Glutamatergic neuron (in vitro differentiated cells): ENCODE data around the gene CLK2. TPM values are rescaled to one million over a fixed set of nuclear protein-coding genes. Genes with fewer than 3 reads are reported as not detected.

ENCODE experiments used
- DNase-seq: peaks from one replicate; pipeline ENCODE4 v3.0.0; 2022
- H3K27ac Mint-ChIP-seq: one replicate; pipeline ENCODE4 v1.8.0; 2020; ENCODE audit warnings: mild to moderate bottlenecking, mixed read lengths, inconsistent platforms; ENCODE audit not compliant: unreplicated experiment
- H3K27me3 Mint-ChIP-seq: one replicate; pipeline ENCODE4 v1.8.0; 2020; ENCODE audit warnings: mild to moderate bottlenecking, moderate library complexity, mixed read lengths, inconsistent platforms; ENCODE audit not compliant: unreplicated experiment
- H3K36me3 Mint-ChIP-seq: one replicate; pipeline ENCODE4 v1.8.0; 2020; ENCODE audit warnings: mild to moderate bottlenecking, mixed read lengths, inconsistent platforms; ENCODE audit not compliant: unreplicated experiment
- H3K4me1 Mint-ChIP-seq: one replicate; pipeline ENCODE4 v1.8.0; 2020; ENCODE audit warnings: mild to moderate bottlenecking, low read depth, mixed read lengths, inconsistent platforms; ENCODE audit not compliant: unreplicated experiment
- H3K4me3 Mint-ChIP-seq: one replicate; pipeline ENCODE4 v1.8.0; 2020; ENCODE audit warnings: mild to moderate bottlenecking, mixed read lengths, inconsistent platforms; ENCODE audit not compliant: unreplicated experiment
- H3K9me3 Mint-ChIP-seq: one replicate; pipeline ENCODE4 v1.8.0; 2020; ENCODE audit warnings: mild to moderate bottlenecking, moderate library complexity, mixed read lengths, inconsistent platforms; ENCODE audit not compliant: unreplicated experiment
- total RNA-seq: library from RNA; stranded (reverse); fragmentation: NEBNext Ultra II Directional; extraction: Animal tissue kit (Norgen Biotek cat#: 25700); gene quantifications from one replicate; pipeline ENCODE4 v1.2.1, GENCODE V29; 2021; ENCODE audit not compliant: unreplicated experiment
- TF ChIP-seq, protein P1 (sequence below): fragments of 200-600 bp; sonication (generic); IDR thresholded peaks from one replicate; pipeline ENCODE4 v1.5.0; 2021; ENCODE audit not compliant: partially characterized antibody, unreplicated experiment

Gene CLK2
- total RNA-seq, 1 donor from 2014 or later: 74.8 TPM

DNA sequence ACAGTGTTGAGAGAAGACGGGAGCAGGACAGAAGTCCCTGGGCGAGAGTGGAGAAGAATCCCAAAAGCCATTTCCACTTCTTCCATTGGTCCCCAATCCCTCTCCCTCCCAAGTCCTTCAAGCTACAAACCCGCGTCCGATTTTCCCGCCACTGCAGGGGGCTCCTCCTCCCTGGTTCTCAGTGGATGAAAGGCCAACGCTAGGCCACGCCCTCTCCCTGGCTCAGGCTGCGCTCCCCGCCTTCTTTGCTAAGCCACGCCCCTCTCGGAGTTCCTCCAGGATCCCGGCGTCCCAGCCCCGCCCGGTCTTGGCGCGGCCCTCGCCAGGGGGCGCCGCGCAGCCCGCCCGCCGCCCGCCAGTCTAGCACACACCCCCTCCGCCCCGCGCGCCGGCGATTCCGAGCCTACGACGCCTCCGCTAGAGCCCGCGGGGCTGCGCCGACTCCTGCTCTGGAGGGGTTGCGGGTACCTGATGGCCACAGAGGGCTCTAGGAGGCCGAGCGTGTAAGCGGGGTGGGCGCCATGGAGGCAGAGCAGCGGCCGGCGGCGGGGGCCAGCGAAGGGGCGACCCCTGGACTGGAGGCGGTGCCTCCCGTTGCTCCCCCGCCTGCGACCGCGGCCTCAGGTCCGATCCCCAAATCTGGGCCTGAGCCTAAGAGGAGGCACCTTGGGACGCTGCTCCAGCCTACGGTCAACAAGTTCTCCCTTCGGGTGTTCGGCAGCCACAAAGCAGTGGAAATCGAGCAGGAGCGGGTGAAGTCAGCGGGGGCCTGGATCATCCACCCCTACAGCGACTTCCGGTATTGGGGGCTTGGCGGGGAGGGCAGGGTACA is 4.0 kb upstream of the CLK2 start, which contains the start of gene HCN3:
TSS of gene HCN3 (plus strand) at position 394 of the 832 bp plus-strand sequence. CDS start at position 522, 128 bp downstream.
- Mint-ChIP-seq H3K9me3 (peaks cover 14% of the 10 kb centered on the region), H3K27ac (peak within 1 kb of the TSS; percentile 48), H3K27me3 (peaks cover 8% of the 10 kb centered on the region), H3K4me3 (peak within 1 kb of the TSS; percentile 81), H3K4me1 (peaks cover 19% of the 10 kb centered on the region), H3K36me3 (no peaks in the 10 kb centered on the region)
- peak; percentile 100 for DNase-seq
- TF ChIP-seq, protein P1, sequence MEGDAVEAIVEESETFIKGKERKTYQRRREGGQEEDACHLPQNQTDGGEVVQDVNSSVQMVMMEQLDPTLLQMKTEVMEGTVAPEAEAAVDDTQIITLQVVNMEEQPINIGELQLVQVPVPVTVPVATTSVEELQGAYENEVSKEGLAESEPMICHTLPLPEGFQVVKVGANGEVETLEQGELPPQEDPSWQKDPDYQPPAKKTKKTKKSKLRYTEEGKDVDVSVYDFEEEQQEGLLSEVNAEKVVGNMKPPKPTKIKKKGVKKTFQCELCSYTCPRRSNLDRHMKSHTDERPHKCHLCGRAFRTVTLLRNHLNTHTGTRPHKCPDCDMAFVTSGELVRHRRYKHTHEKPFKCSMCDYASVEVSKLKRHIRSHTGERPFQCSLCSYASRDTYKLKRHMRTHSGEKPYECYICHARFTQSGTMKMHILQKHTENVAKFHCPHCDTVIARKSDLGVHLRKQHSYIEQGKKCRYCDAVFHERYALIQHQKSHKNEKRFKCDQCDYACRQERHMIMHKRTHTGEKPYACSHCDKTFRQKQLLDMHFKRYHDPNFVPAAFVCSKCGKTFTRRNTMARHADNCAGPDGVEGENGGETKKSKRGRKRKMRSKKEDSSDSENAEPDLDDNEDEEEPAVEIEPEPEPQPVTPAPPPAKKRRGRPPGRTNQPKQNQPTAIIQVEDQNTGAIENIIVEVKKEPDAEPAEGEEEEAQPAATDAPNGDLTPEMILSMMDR: peak; percentile 73

DNA sequence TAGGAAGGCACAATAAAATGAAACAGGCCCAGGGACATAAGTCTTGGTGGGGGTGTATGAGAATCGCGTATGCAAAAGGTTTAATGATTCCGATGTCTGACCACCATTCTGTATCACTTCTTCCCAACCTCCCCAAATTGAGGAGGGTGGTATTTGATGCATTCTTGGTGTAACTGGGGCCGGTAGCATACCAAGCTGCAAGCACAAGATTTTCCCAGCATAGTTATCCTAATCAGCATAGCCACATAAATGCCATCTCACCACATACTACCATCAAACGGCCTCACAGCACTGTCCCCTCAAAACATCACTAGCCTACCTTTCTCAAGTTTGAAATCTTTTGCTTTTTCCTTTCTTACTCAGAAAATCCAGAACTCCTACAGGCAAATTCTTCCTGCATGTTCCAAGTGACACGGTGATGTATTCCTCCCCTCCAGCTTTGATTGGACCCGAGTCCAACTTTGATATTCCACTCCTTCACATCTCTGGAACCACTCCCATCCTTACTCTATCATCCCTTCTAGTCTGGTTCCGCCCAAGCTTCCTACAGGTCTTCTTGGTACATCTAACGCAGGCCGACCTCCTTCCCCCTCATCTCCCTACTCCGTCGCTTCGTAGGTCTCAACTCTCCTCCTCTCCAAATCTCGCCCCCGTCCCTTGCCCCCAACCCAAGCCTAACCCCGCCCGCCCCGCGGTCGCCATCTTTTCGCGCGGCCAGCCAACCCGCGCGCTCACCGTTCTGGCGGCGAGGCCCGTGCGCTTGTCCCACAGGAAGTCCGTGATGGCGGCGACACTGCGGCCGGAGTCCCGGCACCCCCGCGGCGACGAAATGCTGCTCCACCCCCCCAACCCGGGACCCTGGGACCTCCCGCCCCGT is 600 bp downstream of the CLK2 start:
- H3K9me3 Mint-ChIP-seq: peaks cover 15% of the 10 kb centered on the region
- H3K27me3 Mint-ChIP-seq: peaks cover 8% of the 10 kb centered on the region
- H3K27ac Mint-ChIP-seq: peak overlapping the region; percentile 93
- H3K4me1 Mint-ChIP-seq: peaks cover 11% of the 10 kb centered on the region
- no peaks in the 10 kb centered on the region for H3K36me3 Mint-ChIP-seq
- peak overlapping the region; percentile 100 for H3K4me3 Mint-ChIP-seq
- no peak for DNase-seq
- TF ChIP-seq, protein P1: no peak

DNA sequence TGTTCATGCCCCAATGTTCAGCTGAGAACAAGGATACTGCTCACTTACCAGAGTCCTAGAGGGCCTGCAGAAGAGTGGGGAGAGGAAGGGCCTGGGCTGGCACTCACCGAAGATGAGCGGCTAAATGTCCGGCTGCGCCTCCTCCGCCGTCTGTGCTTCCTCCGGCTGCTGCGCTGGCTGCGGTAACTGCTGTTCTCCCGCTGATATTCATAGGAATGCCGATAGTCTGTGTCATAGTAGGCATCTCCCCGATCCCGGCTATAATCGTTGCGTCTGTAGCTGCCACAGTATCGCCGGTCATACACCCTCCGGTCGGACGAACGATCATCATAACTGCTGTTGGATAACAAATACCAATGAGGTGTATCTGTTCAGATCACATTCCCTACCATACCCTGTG is 3.9 kb downstream of the CLK2 start:
- no peaks in the 10 kb centered on the region for H3K36me3 Mint-ChIP-seq
- H3K27me3 Mint-ChIP-seq: peaks cover 8% of the 10 kb centered on the region
- peak overlapping the region; percentile 34 for H3K27ac Mint-ChIP-seq
- peaks cover 11% of the 10 kb centered on the region for H3K4me1 Mint-ChIP-seq
- no peak for DNase-seq
- TF ChIP-seq, protein P1: no peak
- no peak overlapping the region for H3K4me3 Mint-ChIP-seq
- H3K9me3 Mint-ChIP-seq: peaks cover 9% of the 10 kb centered on the region

DNA sequence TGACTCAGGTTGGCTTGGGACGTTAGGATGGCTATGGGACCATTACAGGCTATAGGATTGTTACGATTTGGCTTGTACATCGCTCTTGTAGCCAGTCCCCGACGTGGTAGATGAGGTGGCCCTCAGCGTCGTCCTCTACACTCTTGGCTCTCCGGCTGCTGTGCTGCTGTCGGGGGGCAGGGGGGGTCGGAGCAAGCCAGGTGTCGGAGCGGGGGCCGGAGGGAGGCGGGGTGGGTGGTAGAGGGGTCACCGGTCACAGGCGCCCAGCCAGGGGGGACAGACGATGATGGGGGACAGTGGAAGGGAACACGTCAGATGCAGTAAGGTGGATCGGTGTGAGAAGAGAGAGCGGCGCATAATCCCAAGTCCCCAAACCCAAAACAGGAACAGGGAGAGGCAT is 4.7 kb downstream of the CLK2 start:
- Mint-ChIP-seq H3K27ac (no peak overlapping the region), H3K4me3 (no peak overlapping the region), H3K4me1 (peaks cover 11% of the 10 kb centered on the region), H3K27me3 (peaks cover 12% of the 10 kb centered on the region), H3K9me3 (peaks cover 9% of the 10 kb centered on the region), H3K36me3 (peaks cover under 1% of the 10 kb centered on the region)
- no peak for DNase-seq
- TF ChIP-seq, protein P1: no peak
